H54 (cell line): ENCODE data around the gene NKX3-2.

Experiments
- DNase-seq: peaks from one replicate; pipeline ENCODE4 v3.0.0; 2011; ENCODE audit warnings: low spot score, mixed read lengths; ENCODE audit not compliant: insufficient read length
- FAIRE-seq: peaks from 3 replicates; lab custom pipeline; 2011; peaks lifted over from hg19 to GRCh38; lab: Jason Lieb, UNC
- POLR2A ChIP-seq: IDR thresholded peaks from 2 replicates; pipeline ENCODE4 v1.6.1; 2011; ENCODE audit warnings: low read depth, mild to moderate bottlenecking, low read length

Gene NKX3-2

GRCh38 chr4:13540446-13541175, 3.7 kb downstream of the NKX3-2 start:
- FAIRE-seq (no peak), DNase-seq (no peak)
- no peak for TF ChIP-seq POLR2A

GRCh38 chr4:13539619-13540445, 4.5 kb downstream of the NKX3-2 start:
- no peak for FAIRE-seq
- no peak for DNase-seq
- no peak for TF ChIP-seq POLR2A

- DNase-seq (no peak), FAIRE-seq (no peak)
- TF ChIP-seq POLR2A, result no peak
Observed at GRCh38 chr4:13539047-13539618, 5.2 kb downstream of the NKX3-2 start.

GRCh38 chr4:13538427-13538973, 5.8 kb downstream of the NKX3-2 start:
- FAIRE-seq, result no peak

GRCh38 chr4:13537832-13538177, 6.5 kb downstream of the NKX3-2 start:
- FAIRE-seq (no peak), DNase-seq (no peak)
- no peak for TF ChIP-seq POLR2A

More at GRCh38 chr4:13538427-13538973, 5.8 kb downstream of the NKX3-2 start:
- no peak for DNase-seq
- TF ChIP-seq POLR2A, result no peak

- FAIRE-seq (no peak), DNase-seq (no peak)
- TF ChIP-seq POLR2A, result no peak
Observed at GRCh38 chr4:13537011-13537831, 7.1 kb downstream of the NKX3-2 start.

- TF ChIP-seq POLR2A, result no peak
- FAIRE-seq (no peak), DNase-seq (no peak)
Observed at GRCh38 chr4:13536607-13537006, 7.7 kb downstream of the NKX3-2 start.

- DNase-seq (no peak), FAIRE-seq (no peak)
Observed at GRCh38 chr4:13535708-13536361, 8.5 kb downstream of the NKX3-2 start.

GRCh38 chr4:13535118-13535517, 9.2 kb downstream of the NKX3-2 start:
- FAIRE-seq (no peak), DNase-seq (no peak)
- TF ChIP-seq POLR2A, result no peak

More at GRCh38 chr4:13535708-13536361, 8.5 kb downstream of the NKX3-2 start:
- TF ChIP-seq POLR2A, result no peak

- no peak for TF ChIP-seq POLR2A
- FAIRE-seq (no peak), DNase-seq (no peak)
Observed at GRCh38 chr4:13534344-13535063, 9.8 kb downstream of the NKX3-2 start.

GRCh38 chr4:13533670-13534343, 10.5 kb downstream of the NKX3-2 start:
- FAIRE-seq (no peak), DNase-seq (no peak)
- no peak for TF ChIP-seq POLR2A

GRCh38 chr4:13531625-13531998, 12.7 kb downstream of the NKX3-2 start:
- FAIRE-seq, result no peak
- TF ChIP-seq POLR2A, result no peak
- DNase-seq, result no peak
